Activated CD8-positive, alpha-beta memory T cell treated with anti-CD3 and anti-CD28 coated beads, Interleukin-2, amount 50 U/mL, for 1 hour (primary cell): ENCODE data around the gene PTGDR2.
"Not testable (repeated sequence)": the region's sequence is repeated elsewhere in the genome, so short reads cannot be mapped to it uniquely, and the experiment has no call there.

Experiments used
- DNase-seq: peaks from one replicate; pipeline ENCODE4 v3.0.0-alpha.2; 2020; ENCODE audit errors: extremely low read depth

PTGDR2 gene

GRCh38 chr11:60841797-60842667 lies 13.7 kb downstream of the PTGDR2 start, which contains the start of gene CCDC86:
Gene CCDC86 (plus strand): TSS chr11:60842113. CDS start chr11:60842125, 12 bp downstream.
- peak; percentile 95 for DNase-seq

DNA sequence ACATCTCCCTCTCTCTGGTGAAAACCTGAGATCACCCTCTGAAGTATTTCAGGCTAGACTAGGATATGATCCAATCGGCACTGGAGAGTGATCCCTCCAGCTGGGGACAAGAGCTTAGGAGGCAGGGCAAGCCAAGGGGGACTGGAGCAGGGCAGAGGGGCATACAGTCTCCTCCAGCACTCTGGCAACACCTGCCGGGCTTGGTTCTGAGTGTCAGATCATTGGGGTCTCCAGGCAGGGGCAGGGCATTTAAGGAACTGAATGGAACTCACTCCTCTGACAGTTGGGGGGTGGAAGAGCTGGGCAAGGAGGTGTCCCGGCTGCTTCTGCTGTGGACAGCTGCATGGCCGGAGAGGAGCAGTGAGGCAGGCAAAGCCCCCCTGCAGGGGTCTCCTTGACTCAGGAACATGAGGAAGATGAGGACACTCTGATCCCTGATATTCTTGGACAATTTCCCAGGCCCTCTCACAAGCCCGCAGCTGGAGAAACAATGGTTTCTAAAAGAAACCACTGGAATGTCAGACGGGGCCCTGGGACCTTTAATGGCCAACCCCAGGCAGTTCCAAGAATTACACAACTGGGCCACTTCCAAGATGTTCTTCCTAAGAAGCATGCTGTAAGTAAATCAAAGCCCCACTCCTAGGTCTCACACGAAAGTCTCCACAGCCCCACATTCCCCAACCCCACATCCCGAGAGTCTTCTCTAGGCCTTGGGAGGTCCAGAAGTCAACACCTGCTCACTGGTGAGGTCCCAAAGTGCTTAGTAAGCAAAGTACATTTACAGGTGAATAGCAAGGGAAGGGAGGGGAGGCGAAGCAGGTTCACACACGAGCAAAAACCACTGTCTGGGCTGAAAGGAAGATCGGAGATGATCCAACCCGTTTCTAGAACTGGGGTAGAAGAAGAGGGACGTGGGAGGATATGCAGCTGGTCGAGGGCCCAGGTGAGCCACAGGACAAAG lies 15.0 kb downstream of the PTGDR2 start:
- DNase-seq: no peak

GRCh38 chr11:60838132-60838531 lies 17.6 kb downstream of the PTGDR2 start:
- DNase-seq: no peak

- DNase-seq: no peak
Observed at GRCh38 chr11:60836866-60837515, 18.8 kb downstream of the PTGDR2 start.

DNA sequence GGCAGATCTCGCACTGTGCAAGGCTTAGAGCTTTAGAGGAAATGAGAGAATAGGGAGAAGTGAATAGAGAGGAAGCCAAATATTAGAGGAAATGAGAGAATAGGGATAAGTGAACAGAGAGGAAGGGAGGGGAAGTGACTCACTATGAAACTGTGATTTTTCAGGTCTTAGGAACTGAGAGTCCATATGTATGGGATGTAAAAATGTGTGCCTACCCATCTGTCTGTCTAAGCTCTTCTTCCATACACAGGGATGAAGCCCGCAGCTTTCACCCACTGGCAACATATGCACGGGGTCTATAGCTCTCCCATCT lies 20.3 kb downstream of the PTGDR2 start:
- no peak for DNase-seq

- no peak for DNase-seq
Observed at GRCh38 chr11:60834742-60835533, 20.8 kb downstream of the PTGDR2 start.

DNA sequence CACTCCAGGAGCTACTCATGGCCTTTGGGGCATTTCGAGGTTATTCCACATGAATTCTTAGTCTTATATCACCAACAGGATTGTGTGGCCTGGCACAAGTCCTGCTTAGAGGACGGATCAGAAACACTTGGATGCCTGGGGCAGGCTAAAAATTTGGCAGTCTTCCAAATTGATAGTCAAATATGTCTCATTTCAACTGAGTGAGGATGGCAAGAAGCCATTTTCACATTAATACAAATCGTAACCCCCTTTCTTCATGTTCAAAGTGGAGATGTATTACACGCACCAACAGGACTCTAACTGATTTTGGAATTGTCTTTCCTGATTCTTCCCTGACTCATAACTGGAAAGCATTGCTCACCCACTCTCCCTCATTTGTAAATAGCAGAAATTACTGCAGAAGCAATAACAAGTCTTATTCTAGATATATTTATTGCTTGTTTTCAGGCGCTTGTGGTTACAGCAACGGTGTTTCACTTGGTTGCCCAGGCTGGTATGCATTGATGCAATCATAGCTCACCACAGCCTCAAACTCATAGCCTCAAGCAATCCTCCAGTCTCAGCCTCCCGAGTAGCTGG lies 24.2 kb downstream of the PTGDR2 start:
- DNase-seq: no peak

GRCh38 chr11:60831143-60831500 lies 24.6 kb downstream of the PTGDR2 start:
- peak; percentile 37 for DNase-seq

DNA sequence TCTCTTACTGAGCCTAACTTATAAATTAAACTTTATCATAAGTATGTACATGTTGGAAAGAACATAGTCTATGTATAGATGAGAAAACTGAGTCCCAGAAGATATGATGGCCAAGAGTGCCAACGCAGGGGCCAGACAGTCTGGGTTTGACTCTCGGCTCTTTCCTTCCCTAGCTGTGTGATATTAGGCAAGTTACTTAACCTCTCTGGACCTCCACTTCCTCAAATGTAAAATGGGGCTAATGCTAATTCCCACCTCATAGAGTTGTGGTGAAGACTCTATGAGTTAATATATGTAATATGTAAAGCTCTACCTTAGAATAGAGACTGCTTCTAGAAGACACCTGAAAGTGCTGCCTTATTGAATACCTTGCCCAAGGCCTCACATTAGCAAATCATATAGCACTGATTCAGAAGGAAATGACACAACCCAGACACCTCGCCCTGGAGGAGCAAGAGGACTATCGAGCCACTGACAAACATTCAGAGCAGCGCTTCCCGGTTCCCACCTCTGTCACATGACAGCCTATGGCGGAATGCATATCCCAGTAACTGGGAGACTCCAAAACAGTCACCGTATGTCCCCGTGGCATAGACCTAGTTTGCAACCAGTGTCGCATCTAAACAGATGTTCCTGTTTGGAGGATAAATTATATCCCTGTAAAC lies 25.1 kb downstream of the PTGDR2 start:
- no peak for DNase-seq

DNA sequence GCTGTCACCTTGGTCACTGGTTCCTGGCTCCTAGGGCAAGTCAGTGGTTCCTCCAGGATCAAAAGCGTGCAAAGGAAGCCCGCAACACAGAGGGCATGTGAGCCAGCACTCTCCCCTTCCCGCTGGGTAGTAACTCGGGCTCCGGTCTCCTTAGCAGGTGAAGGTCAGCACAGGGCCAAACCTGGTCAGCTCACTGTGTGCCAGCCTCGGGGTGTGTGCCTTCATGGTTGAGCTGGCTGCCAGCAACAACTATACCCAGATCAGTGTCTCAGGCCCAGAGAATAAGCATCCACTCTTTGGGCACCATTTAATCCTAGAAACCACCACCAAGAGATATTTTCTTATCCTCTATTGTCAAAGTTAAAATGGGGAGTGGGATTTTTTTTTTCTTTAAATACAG lies 30.0 kb downstream of the PTGDR2 start:
- no peak for DNase-seq

DNA sequence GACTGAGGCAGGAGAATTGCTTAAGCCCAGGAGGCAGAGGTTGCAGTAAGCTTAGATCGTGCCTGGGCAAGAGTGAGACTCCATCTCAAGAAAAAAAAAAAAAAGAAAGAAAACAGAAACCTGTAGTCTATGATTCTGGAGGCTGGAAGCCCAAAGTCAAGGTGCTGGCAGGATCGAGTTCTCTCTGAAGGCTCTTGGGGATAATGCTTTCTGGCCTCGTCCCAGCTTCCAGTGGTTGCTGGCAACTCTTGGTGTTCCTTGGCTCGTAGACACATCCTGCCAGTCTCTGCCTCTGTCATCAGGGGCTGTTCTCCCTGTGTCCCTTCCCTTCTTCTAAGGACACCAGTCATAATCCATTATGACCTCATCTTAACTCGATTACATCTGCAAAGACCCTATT lies 30.6 kb downstream of the PTGDR2 start:
- no peak for DNase-seq

DNA sequence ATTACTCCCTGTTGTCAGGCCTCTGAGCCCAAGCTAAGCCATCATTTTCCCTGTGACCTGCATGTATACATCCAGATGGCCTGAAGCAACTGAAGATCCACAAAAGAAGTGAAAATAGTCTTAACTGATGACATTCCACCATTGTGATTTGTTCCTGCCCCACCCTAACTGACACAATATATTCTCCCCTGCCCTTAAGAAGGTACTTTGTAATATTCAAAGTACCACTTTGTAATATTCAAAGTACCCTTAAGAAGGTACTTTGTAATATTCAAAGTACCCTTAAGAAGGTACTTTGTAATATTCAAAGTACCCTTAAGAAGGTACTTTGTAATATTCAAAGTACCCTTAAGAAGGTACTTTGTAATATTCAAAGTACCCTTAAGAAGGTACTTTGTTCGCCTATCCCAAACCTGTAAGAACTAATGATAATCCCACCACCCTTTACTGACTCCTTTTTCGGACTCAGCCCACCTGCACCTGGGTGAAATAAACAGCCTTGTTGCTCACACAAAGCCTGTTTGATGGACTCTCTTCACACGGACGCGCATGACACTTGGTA lies 31.9 kb downstream of the PTGDR2 start:
- DNase-seq: not testable (repeated sequence)

- DNase-seq: no peak
Observed at GRCh38 chr11:60821827-60822599, 33.7 kb downstream of the PTGDR2 start.

DNA sequence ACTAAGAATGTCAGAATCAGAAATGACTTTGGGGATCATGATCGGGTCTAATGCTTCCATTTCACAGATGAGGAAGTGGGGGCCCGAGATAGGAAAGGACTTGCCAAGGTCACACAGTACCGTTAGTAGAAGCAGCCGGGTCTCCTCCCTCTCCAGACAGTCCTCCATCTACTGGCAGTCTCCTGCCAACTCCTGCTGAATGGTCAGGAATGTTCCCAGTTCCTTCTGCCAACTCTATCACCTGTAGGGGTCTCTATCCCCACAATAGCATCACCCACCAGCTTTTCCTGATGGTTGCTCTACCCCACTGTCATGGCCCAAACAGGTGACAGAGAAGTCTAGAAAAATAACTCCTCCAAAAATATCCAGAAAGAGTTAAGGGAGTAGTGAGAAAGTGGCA lies 37.7 kb downstream of the PTGDR2 start:
- no peak for DNase-seq

DNA sequence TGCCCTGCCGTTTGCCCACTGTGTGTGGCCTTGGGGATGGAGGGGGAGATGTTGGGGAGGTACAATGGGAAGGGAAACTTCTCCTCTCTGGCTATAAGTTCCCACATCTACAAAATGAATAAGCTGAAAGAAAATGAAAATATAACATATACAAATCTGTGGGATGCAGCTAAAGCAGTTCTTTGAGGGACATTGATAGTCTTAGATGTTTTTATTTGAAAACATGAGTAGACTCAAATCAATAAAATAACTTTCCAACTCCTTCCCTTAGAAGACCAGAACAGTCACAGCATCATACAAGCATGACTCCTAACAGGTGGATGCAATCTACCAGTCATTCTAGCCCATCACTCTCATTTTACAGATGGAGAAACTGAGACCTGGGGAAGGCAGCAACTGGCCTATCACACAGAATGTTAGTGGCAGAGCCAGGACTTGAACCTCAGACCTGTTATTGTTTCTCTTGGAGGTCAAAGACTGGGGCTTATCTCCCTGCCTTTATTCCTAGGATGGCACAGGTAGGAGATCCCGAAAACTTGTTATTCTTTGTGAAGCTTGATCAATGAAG lies 39.1 kb downstream of the PTGDR2 start:
- no peak for DNase-seq

GRCh38 chr11:60814112-60814511 lies 41.6 kb downstream of the PTGDR2 start:
- no peak for DNase-seq

DNA sequence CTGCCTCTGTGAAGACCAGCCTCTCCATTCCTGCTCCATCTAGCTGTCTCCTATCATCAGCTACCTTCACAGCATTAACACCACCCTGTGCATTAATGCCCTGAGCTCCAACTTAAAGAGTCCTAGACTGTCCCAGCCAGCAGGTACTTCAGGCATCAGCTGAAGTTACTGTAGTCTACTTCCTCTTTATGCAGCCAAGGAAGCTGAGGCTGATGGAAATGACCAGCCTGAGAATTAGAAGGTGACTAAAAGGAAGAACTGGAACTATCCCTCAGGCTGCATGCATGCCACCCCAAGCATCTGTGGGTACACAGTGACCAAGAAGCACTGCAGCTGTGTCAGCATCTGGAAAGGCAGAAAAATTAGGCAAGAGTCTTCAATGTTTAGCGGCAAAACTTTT lies 42.4 kb downstream of the PTGDR2 start:
- DNase-seq: no peak

DNA sequence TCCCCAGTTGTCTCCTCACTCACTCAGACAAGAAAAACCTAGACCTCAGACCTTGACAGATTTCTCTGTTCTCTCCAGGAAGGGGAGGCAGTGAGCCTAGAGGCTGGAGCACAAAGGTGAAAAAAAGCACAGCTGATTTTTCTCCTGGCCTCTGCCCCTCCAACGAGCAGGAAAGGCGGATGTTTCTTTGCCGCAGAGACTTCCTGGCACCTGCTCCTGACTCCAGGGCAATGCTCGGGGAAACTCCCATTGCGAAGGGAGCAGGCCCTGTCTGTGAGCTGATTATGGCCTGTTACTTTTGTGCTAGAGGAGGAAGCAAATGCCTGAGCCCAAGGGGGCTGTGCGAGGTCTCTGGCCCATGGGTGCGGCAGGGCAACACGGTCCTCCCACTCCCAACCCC lies 45.2 kb downstream of the PTGDR2 start:
- DNase-seq: no peak

GRCh38 chr11:60810151-60810550 lies 45.6 kb downstream of the PTGDR2 start:
- DNase-seq: no peak
